ENCODE results near the gene CFL1.

Gene CFL1

GRCh38 chr11:65896034-65896999 lies 38.3 kb upstream of the CFL1 start:
- no peak overlapping the region for H2AFZ ChIP-seq (ENCODE audit: low read length)
- peaks cover 14% of the 10 kb centered on the region for H4K20me1 ChIP-seq (ENCODE audit: insufficient read depth, low read length, poor library complexity, severe bottlenecking)
- TF ChIP-seq EZH2phosphoT487 (IDR thresholded peaks at IDR 0.05; ENCODE audit: borderline replicate concordance), result no peak
- TF ChIP-seq CTCF (conservative IDR thresholded peaks at IDR 0.05; ENCODE audit: low read length), result no peak
- H3K79me2 ChIP-seq (ENCODE audit: insufficient read depth, low read length), result peaks cover 19% of the 10 kb centered on the region
- peaks cover 3% of the 10 kb centered on the region; the same call in 1 of the 2 replicates for H3F3A ChIP-seq (ENCODE audit: low read depth)
- H3K4me1 ChIP-seq (ENCODE audit: insufficient read depth, low read length, poor library complexity, severe bottlenecking), result peaks cover 28% of the 10 kb centered on the region
- H3K36me3 ChIP-seq (ENCODE audit: insufficient read depth, low read length), result no peaks in the 10 kb centered on the region
- no peak overlapping the region for H3K4me2 ChIP-seq (ENCODE audit: low read depth, low read length, poor library complexity, severe bottlenecking)
- no peak overlapping the region for H3K9ac ChIP-seq (ENCODE audit: low read depth, low read length, poor library complexity, severe bottlenecking)
- H3K9me2 ChIP-seq (replicated peaks; ENCODE audit: low read depth, low read length), result no peaks in the 10 kb centered on the region
- H3K9me3 ChIP-seq (ENCODE audit: insufficient read depth, low read depth, low read length), result no peaks in the 10 kb centered on the region
- H3K27me3 ChIP-seq (ENCODE audit: insufficient read depth, low read length, poor library complexity, severe bottlenecking), result no peaks in the 10 kb centered on the region
- no peak overlapping the region for H3K4me3 ChIP-seq (ENCODE audit: low read length, poor library complexity, severe bottlenecking)

GRCh38 chr11:65895482-65895981 lies 37.6 kb upstream of the CFL1 start:
- peaks cover 30% of the 10 kb centered on the region for H3K4me1 ChIP-seq (ENCODE audit: insufficient read depth, low read length, poor library complexity, severe bottlenecking)
- H4K20me1 ChIP-seq (ENCODE audit: insufficient read depth, low read length, poor library complexity, severe bottlenecking), result peaks cover 19% of the 10 kb centered on the region
- no peak overlapping the region for H3K4me2 ChIP-seq (ENCODE audit: low read depth, low read length, poor library complexity, severe bottlenecking)
- H3K9ac ChIP-seq (ENCODE audit: low read depth, low read length, poor library complexity, severe bottlenecking), result no peak overlapping the region
- H3K79me2 ChIP-seq (ENCODE audit: insufficient read depth, low read length), result peaks cover 27% of the 10 kb centered on the region
- no peak overlapping the region for H2AFZ ChIP-seq (ENCODE audit: low read length)
- H3F3A ChIP-seq (ENCODE audit: low read depth), result peaks cover 3% of the 10 kb centered on the region; the same call in 1 of the 2 replicates
- TF ChIP-seq EZH2phosphoT487 (IDR thresholded peaks at IDR 0.05; ENCODE audit: borderline replicate concordance) (no peak), CTCF (conservative IDR thresholded peaks at IDR 0.05; ENCODE audit: low read length) (no peak)
- no peaks in the 10 kb centered on the region for H3K9me2 ChIP-seq (replicated peaks; ENCODE audit: low read depth, low read length)
- H3K4me3 ChIP-seq (ENCODE audit: low read length, poor library complexity, severe bottlenecking), result no peak overlapping the region
- no peaks in the 10 kb centered on the region for H3K27me3 ChIP-seq (ENCODE audit: insufficient read depth, low read length, poor library complexity, severe bottlenecking)
- H3K9me3 ChIP-seq (ENCODE audit: insufficient read depth, low read depth, low read length), result no peaks in the 10 kb centered on the region
- H3K36me3 ChIP-seq (ENCODE audit: insufficient read depth, low read length), result no peaks in the 10 kb centered on the region

- Histone ChIP-seq H3K9me2 (replicated peaks; ENCODE audit: low read depth, low read length) (no peaks in the 10 kb centered on the region), H4K20me1 (ENCODE audit: insufficient read depth, low read length, poor library complexity, severe bottlenecking) (peaks cover 19% of the 10 kb centered on the region), H3K4me2 (ENCODE audit: low read depth, low read length, poor library complexity, severe bottlenecking) (peak overlapping the region; percentile 92), H3F3A (ENCODE audit: low read depth) (peaks cover 3% of the 10 kb centered on the region; the same call in 1 of the 2 replicates), H3K4me1 (ENCODE audit: insufficient read depth, low read length, poor library complexity, severe bottlenecking) (peaks cover 41% of the 10 kb centered on the region), H3K9ac (ENCODE audit: low read depth, low read length, poor library complexity, severe bottlenecking) (peak overlapping the region; percentile 98), H3K4me3 (ENCODE audit: low read length, poor library complexity, severe bottlenecking) (peak overlapping the region; percentile 85), H3K36me3 (ENCODE audit: insufficient read depth, low read length) (no peaks in the 10 kb centered on the region), H3K27me3 (ENCODE audit: insufficient read depth, low read length, poor library complexity, severe bottlenecking) (no peaks in the 10 kb centered on the region), H3K9me3 (ENCODE audit: insufficient read depth, low read depth, low read length) (no peaks in the 10 kb centered on the region), H2AFZ (ENCODE audit: low read length) (peak overlapping the region; percentile 93), H3K79me2 (ENCODE audit: insufficient read depth, low read length) (peaks cover 27% of the 10 kb centered on the region)
- TF ChIP-seq EZH2phosphoT487 (IDR thresholded peaks at IDR 0.05; ENCODE audit: borderline replicate concordance), result no peak
- TF ChIP-seq CTCF (conservative IDR thresholded peaks at IDR 0.05; ENCODE audit: low read length), result peak; percentile 17
Measured at GRCh38 chr11:65894034-65894591, 36.1 kb upstream of the CFL1 start.
